ENCODE data around the gene GTF2H4.
"Not testable (repeated sequence)": the region's sequence is repeated elsewhere in the genome, so short reads cannot be mapped to it uniquely, and the experiment has no call there.

GRCh38 chr6:30910473-30910872, 2.5 kb downstream of the GTF2H4 start:
- not testable (repeated sequence) for TF ChIP-seq CTCF, EP300 (IDR thresholded peaks at IDR 0.05)

Measured in ovary (tissue), 3 donors.